Measurements from ENCODE around the gene SLC2A4RG. TPM values are rescaled to one million over a fixed set of nuclear protein-coding genes. Genes with fewer than 3 reads are reported as not detected.

The SLC2A4RG gene
- total and polyA plus RNA-seq, 2 experiments from 2014 or later: 46.6 to 177 TPM

GRCh38 chr20:63698739-63699465 lies 40.7 kb upstream of the SLC2A4RG start:
- DNase-seq (ENCODE audit: low read depth in 1 of 2, low spot score in 1 of 2): peak in 1 of 2 donors; percentile 84
- H3K27me3 ChIP-seq: no peaks in the 10 kb centered on the region
- TF ChIP-seq, protein P1, sequence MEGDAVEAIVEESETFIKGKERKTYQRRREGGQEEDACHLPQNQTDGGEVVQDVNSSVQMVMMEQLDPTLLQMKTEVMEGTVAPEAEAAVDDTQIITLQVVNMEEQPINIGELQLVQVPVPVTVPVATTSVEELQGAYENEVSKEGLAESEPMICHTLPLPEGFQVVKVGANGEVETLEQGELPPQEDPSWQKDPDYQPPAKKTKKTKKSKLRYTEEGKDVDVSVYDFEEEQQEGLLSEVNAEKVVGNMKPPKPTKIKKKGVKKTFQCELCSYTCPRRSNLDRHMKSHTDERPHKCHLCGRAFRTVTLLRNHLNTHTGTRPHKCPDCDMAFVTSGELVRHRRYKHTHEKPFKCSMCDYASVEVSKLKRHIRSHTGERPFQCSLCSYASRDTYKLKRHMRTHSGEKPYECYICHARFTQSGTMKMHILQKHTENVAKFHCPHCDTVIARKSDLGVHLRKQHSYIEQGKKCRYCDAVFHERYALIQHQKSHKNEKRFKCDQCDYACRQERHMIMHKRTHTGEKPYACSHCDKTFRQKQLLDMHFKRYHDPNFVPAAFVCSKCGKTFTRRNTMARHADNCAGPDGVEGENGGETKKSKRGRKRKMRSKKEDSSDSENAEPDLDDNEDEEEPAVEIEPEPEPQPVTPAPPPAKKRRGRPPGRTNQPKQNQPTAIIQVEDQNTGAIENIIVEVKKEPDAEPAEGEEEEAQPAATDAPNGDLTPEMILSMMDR (IDR thresholded peaks at IDR 0.05; ENCODE audit: low read depth, low read length): no peak

GRCh38 chr20:63699466-63700198 lies 39.9 kb upstream of the SLC2A4RG start:
- Histone ChIP-seq H3K4me3 (no peak overlapping the region), H3K4me1 (ENCODE audit: low read depth) (peaks cover 6% of the 10 kb centered on the region), H3K9me3 (ENCODE audit: low read depth) (no peaks in the 10 kb centered on the region), H3K36me3 (peaks cover 4% of the 10 kb centered on the region), H3K27ac (no peak overlapping the region), H3K27me3 (no peaks in the 10 kb centered on the region)
- no peak for DNase-seq (ENCODE audit: low read depth in 1 of 2, low spot score in 1 of 2)
- TF ChIP-seq, protein P1 (IDR thresholded peaks at IDR 0.05; ENCODE audit: low read depth, low read length): no peak

More at GRCh38 chr20:63698739-63699465, 40.7 kb upstream of the SLC2A4RG start:
- no peaks in the 10 kb centered on the region for H3K36me3 ChIP-seq
- no peak overlapping the region for H3K27ac ChIP-seq
- peaks cover 6% of the 10 kb centered on the region for H3K4me1 ChIP-seq (ENCODE audit: low read depth)
- H3K4me3 ChIP-seq: no peak overlapping the region
- H3K9me3 ChIP-seq (ENCODE audit: low read depth): no peaks in the 10 kb centered on the region

DNA sequence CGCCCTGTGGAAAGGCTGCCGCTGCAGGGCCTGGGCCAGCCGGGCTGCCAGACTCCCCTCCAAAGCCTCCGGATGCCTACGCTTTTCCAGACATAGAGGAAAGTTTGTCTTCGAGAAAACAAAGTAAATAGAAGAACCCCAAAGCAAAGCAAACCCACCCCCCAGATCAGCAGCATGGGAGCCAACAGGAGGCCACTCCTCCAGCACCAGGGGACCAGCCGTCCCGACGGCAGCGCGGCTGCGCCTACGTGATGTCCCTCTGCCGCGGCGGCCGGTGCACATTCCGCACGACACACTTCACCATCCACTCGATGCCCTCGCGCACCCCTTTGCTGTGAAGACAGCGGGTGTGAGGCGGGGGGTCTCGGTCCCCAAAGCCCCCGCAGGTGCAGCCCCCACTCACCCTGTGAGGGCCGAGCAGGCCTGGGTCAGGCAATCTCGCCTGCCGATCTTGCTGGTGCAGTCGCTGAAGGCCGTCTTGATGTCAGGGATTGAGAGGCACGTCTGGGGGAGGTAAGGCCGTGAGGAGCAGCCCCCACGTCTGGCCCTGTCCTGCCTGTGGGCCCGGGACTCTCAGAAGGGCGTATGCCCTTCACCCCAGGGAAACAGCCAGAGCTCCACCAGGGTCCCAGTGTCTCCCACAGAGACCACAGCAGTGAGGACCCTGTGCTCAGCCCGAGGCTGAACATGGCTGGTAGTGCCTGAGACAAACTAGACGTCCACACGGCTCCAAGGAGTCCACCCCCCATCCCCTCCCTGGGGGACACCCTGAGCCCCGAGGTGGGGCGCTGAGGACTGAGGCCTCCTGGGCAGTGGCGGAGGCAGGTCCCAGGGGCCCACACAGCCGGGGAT lies 39.2 kb upstream of the SLC2A4RG start:
- H3K27ac ChIP-seq: no peak overlapping the region
- DNase-seq (ENCODE audit: low read depth in 1 of 2, low spot score in 1 of 2): no peak
- H3K36me3 ChIP-seq: peaks cover 10% of the 10 kb centered on the region
- no peaks in the 10 kb centered on the region for H3K9me3 ChIP-seq (ENCODE audit: low read depth)
- TF ChIP-seq, protein P1 (IDR thresholded peaks at IDR 0.05; ENCODE audit: low read depth, low read length): no peak
- no peak overlapping the region for H3K4me3 ChIP-seq
- no peaks in the 10 kb centered on the region for H3K27me3 ChIP-seq
- H3K4me1 ChIP-seq (ENCODE audit: low read depth): peaks cover 6% of the 10 kb centered on the region

DNA sequence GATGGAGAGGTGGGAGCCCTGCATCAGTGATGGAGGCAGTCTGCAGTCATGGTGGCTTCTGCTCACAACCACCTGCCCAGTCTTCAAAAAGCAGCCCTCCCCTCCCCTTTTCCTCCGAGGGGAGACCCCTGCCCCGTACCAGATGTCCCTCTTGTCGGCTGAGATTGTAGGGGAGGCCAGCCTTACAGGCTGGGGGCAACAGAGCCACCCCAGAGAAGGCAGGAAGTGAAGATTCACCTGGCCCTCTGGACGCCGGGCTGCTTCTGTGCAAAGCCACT lies 38.6 kb upstream of the SLC2A4RG start:
- Histone ChIP-seq H3K27me3 (no peaks in the 10 kb centered on the region), H3K4me3 (no peak overlapping the region), H3K4me1 (ENCODE audit: low read depth) (peaks cover 6% of the 10 kb centered on the region), H3K36me3 (peaks cover 15% of the 10 kb centered on the region), H3K27ac (no peak overlapping the region), H3K9me3 (ENCODE audit: low read depth) (no peaks in the 10 kb centered on the region)
- TF ChIP-seq, protein P1 (IDR thresholded peaks at IDR 0.05; ENCODE audit: low read depth, low read length): no peak
- no peak for DNase-seq (ENCODE audit: low read depth in 1 of 2, low spot score in 1 of 2)

- Histone ChIP-seq H3K4me3 (no peak overlapping the region), H3K27ac (no peak overlapping the region), H3K9me3 (ENCODE audit: low read depth) (no peaks in the 10 kb centered on the region), H3K36me3 (peaks cover 18% of the 10 kb centered on the region), H3K27me3 (no peaks in the 10 kb centered on the region), H3K4me1 (ENCODE audit: low read depth) (peaks cover 7% of the 10 kb centered on the region)
- TF ChIP-seq, protein P1 (IDR thresholded peaks at IDR 0.05; ENCODE audit: low read depth, low read length): no peak
- no peak for DNase-seq (ENCODE audit: low read depth in 1 of 2, low spot score in 1 of 2)
Measured at GRCh38 chr20:63701329-63702035, 38.1 kb upstream of the SLC2A4RG start.

Measured in cardiac muscle cell (in vitro differentiated cells and primary cell).